Transverse colon (tissue), 4 donors: ENCODE results near the gene KRTAP5-1. TPM values are rescaled to one million over a fixed set of nuclear protein-coding genes. Genes with fewer than 3 reads are reported as not detected.

ENCODE experiments used
- DNase-seq: peaks from one replicate; pipeline ENCODE4 v3.0.0-alpha.2; 2019
- H3K27ac ChIP-seq, 4 donors: fragments of 200-600 bp; sonication (generic); 2 replicates each; pipeline ENCODE4 v1.5.1; 2016 to 2018; ENCODE audit warnings: inconsistent platforms in 4 of 4
- H3K27me3 ChIP-seq: fragments of 200-600 bp; sonication (generic); 2 replicates; pipeline ENCODE4 v1.5.1; 2017; ENCODE audit warnings: inconsistent platforms
- H3K36me3 ChIP-seq, 4 donors: fragments of 200-600 bp; sonication (generic); 2 replicates each; pipeline ENCODE4 v1.5.1; 2017 to 2019; ENCODE audit warnings: inconsistent platforms in 4 of 4
- H3K4me1 ChIP-seq, 4 donors: fragments of 200-600 bp; sonication (generic); 2 replicates each; pipeline ENCODE4 v1.5.1; 2017 to 2020; ENCODE audit warnings: inconsistent platforms in 4 of 4
- H3K4me3 ChIP-seq, 4 donors: fragments of 200-600 bp; sonication (generic); 1 replicate in 1 of 4; 2 replicates in 3 of 4; pipeline versions ENCODE4 v1.5.1 to v1.6.1; 2017 to 2019; ENCODE audit warnings: inconsistent platforms in 4 of 4
- H3K9me3 ChIP-seq, 2 donors: fragments of 200-600 bp; sonication (generic); 2 replicates each; pipeline ENCODE4 v1.5.1; 2017 to 2019; ENCODE audit warnings: inconsistent platforms in 2 of 2
- EP300 ChIP-seq: sonication (generic); formaldehyde crosslinking; IDR thresholded peaks from one replicate; pipeline ENCODE4 v1.6.1; 2017; ENCODE audit warnings: antibody characterized with exemption, low read depth
- POLR2A ChIP-seq: fragments of 450-650 bp; IDR thresholded peaks from one replicate; pipeline ENCODE4 v1.6.1; 2016; ENCODE audit warnings: antibody characterized with exemption, mild to moderate bottlenecking, moderate library complexity
- POLR2AphosphoS5 ChIP-seq, 3 donors: sonication (generic); formaldehyde crosslinking; IDR thresholded peaks; one replicate each; pipeline ENCODE4 v1.6.1; 2016; ENCODE audit warnings: antibody characterized with exemption in 3 of 3
- WGBS, 2 donors: methylation state at CpG; one replicate each; pipeline ENCODE4 v1.1.5; 2018; ENCODE audit warnings: low coverage in 1 of 2; 5-methylcytosine and 5-hydroxymethylcytosine counted together
- in situ Hi-C, 4 donors: fragments of 200-750 bp; cut with MboI; loops; one replicate each; pipeline versions ENCODE4 v1.15.0 to v1.15.1; 2017; ENCODE audit warnings: low sequenced_read_pairs in 3 of 4, low pct_ligation_motif_present in 1 of 4, low pct_unique_long_range_greater_than_20kb in 1 of 4
- intact Hi-C: fragments of 100-400 bp; cut with DNase I; formaldehyde crosslinking; loops from one replicate; pipeline ENCODE4 v1.15.1; 2023; ENCODE audit warnings: low total_unique reads
- total RNA-seq, 4 donors: library from RNA; depleted of rRNA; stranded (reverse); fragments of >200 nt; gene quantifications; one replicate each; pipeline ENCODE4 v1.1.0, GENCODE V29; 2016
- TF ChIP-seq, protein P1 (sequence below), 5 experiments: fragments of 200-600 bp in 3 of 5; fragments of 450-650 bp in 2 of 5; sonication (generic) in 3 of 5; IDR thresholded peaks; 1 replicate in 2 of 5; 2 replicates in 3 of 5; pipeline ENCODE4 v1.5.1; 2016 to 2017; ENCODE audit warnings: antibody characterized with exemption in 5 of 5, inconsistent platforms in 3 of 5, mild to moderate bottlenecking in 2 of 5, moderate library complexity in 1 of 5

The KRTAP5-1 gene
- total RNA-seq, 4 donors from 2014 or later: not detected

DNA sequence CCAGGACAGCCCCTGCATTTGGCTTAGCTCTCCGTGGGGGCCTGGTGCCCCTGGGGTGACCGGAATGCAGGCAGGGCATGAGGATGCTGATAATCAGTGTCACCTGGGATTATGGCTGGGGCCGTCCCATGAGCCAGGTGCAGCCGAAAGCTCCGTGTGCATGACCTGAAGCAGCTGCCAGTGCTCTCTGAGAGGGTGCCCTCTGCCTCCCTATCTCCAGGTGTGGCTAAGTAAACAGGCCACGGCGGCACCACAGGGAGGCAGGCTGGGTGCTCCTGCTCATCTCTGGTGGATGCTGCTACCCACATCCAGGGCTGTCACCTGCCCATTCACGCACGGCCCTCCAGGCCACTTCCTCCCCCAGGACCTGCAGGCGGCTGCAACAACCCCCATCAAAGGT is 42.8 kb downstream of the KRTAP5-1 start:
- in situ Hi-C loops: loop anchor here in 1 of 4 donors (5.0 kb wide), 1 partner anchor 35 kb away; no protein-coding TSS in a partner anchor
- H3K4me3 ChIP-seq: no peak overlapping the region
- peak; percentile 43 for DNase-seq
- H3K9me3 ChIP-seq: no peaks in the 10 kb centered on the region
- 29% methylated on average over 10 of the region's 10 CpGs; no CpG with 5 or more reads in 1 of the 2 donors for WGBS, 2 donors
- TF ChIP-seq EP300: no peak
- no peak for TF ChIP-seq POLR2AphosphoS5 (IDR thresholded peaks at IDR 0.05)
- TF ChIP-seq POLR2A: no peak
- TF ChIP-seq, protein P1, sequence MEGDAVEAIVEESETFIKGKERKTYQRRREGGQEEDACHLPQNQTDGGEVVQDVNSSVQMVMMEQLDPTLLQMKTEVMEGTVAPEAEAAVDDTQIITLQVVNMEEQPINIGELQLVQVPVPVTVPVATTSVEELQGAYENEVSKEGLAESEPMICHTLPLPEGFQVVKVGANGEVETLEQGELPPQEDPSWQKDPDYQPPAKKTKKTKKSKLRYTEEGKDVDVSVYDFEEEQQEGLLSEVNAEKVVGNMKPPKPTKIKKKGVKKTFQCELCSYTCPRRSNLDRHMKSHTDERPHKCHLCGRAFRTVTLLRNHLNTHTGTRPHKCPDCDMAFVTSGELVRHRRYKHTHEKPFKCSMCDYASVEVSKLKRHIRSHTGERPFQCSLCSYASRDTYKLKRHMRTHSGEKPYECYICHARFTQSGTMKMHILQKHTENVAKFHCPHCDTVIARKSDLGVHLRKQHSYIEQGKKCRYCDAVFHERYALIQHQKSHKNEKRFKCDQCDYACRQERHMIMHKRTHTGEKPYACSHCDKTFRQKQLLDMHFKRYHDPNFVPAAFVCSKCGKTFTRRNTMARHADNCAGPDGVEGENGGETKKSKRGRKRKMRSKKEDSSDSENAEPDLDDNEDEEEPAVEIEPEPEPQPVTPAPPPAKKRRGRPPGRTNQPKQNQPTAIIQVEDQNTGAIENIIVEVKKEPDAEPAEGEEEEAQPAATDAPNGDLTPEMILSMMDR (IDR thresholded peaks at IDR 0.05): no peak
- no peaks in the 10 kb centered on the region for H3K36me3 ChIP-seq
- no peak overlapping the region for H3K27ac ChIP-seq
- H3K4me1 ChIP-seq: peaks cover 3 to 18% (median 18%) of the 10 kb centered on the region in 4 donors
- intact Hi-C loops: loop anchor here (2.0 kb wide), 1 partner anchor 87 kb away; the partner anchor contains the start of gene KRTAP5-5
- peaks cover 19% of the 10 kb centered on the region for H3K27me3 ChIP-seq

DNA sequence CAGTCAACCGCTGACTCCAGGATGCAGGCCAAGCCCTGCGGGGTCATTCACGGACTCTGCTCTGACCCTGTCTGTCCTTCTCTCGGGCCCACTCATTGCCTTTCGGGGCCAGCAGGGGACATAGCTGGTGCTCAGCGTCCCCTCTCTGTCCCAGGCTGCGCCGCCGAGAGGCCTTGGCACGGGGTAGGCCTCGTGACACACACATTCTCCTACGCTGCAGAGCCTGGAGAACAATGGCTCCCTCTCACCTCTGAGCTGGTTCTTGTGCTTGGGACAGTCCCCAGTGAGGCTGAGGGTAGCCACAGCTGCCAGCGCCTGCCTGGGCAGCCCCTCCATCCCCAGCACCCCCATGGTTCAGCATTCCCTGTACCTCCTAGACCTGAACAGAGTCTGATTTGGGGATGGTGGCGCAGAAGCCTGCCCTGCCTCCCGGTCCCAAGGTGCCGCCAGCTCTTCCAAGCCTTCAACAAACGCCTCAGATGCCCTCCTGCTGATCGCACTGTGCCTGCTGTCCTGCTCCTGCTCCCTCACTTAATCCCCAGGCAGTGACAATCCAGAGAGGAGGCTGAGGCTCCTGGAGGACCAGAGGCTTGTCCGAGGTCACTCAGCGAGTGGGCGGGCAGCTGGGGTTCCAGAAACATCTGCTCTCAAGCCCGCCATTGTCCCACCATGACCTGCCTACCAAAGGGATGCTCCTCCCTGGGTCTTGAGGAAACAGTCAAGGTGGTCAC is 43.4 kb downstream of the KRTAP5-1 start:
- WGBS, 2 donors: 83% methylated on average over 17 of the region's 22 CpGs; no CpG with 5 or more reads in 1 of the 2 donors

DNA sequence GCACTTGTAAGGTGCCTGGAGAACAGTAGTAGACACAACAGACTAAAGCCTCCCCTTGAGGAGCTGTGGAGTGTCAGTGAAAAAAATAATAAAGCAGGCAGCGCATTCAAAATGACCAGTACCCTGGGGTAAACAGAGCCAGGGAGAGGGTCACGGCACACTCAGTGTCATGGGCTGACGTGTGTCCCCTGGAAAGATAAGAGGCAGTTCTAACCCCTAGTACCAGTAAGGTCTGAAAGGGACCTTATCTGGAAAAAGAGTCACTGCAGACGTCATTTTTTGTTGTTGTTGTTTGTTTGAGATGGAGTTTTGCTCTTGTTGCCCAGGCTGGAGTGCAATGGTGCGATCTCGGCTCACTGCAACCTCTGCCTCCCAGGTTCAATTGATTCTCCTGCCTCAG is 45.0 kb downstream of the KRTAP5-1 start:
- H3K4me3 ChIP-seq: no peak overlapping the region
- H3K27ac ChIP-seq: no peak overlapping the region
- peaks cover under 1 to 15% (median 3%) of the 10 kb centered on the region in 4 donors for H3K4me1 ChIP-seq
- peaks cover 3% of the 10 kb centered on the region for H3K27me3 ChIP-seq
- no peaks in the 10 kb centered on the region for H3K36me3 ChIP-seq
- in situ Hi-C loops (loop anchor here in 1 of 4 donors (5.0 kb wide), 1 partner anchor 37 kb away; no protein-coding TSS in a partner anchor), intact Hi-C loops (no loop called here)
- 94 to 100% methylated on average over 4 to 6 of the region's 6 CpGs for WGBS, 2 donors
- H3K9me3 ChIP-seq: no peaks in the 10 kb centered on the region
- no peak for DNase-seq
- TF ChIP-seq POLR2AphosphoS5 (IDR thresholded peaks at IDR 0.05): no peak
- TF ChIP-seq EP300: no peak
- no peak for TF ChIP-seq POLR2A
- TF ChIP-seq, protein P1 (IDR thresholded peaks at IDR 0.05): no peak

More for the DNA sequence above, 43.4 kb downstream of the KRTAP5-1 start:
- H3K27ac ChIP-seq: no peak overlapping the region
- no peaks in the 10 kb centered on the region for H3K9me3 ChIP-seq
- H3K4me3 ChIP-seq: no peak overlapping the region
- intact Hi-C loops: loop anchor here (2.0 kb wide), 1 partner anchor 87 kb away; the partner anchor contains the start of gene KRTAP5-5
- peaks cover 0 to 17% (median 12%) of the 10 kb centered on the region in 4 donors for H3K4me1 ChIP-seq
- in situ Hi-C loops: loop anchor here in 1 of 4 donors (5.0 kb wide), 1 partner anchor 36 kb away; no protein-coding TSS in a partner anchor
- peaks cover 13% of the 10 kb centered on the region for H3K27me3 ChIP-seq
- DNase-seq: no peak
- no peak for TF ChIP-seq POLR2A
- TF ChIP-seq, protein P1 (IDR thresholded peaks at IDR 0.05): no peak
- no peak for TF ChIP-seq POLR2AphosphoS5 (IDR thresholded peaks at IDR 0.05)
- no peak for TF ChIP-seq EP300
- H3K36me3 ChIP-seq: no peaks in the 10 kb centered on the region

DNA sequence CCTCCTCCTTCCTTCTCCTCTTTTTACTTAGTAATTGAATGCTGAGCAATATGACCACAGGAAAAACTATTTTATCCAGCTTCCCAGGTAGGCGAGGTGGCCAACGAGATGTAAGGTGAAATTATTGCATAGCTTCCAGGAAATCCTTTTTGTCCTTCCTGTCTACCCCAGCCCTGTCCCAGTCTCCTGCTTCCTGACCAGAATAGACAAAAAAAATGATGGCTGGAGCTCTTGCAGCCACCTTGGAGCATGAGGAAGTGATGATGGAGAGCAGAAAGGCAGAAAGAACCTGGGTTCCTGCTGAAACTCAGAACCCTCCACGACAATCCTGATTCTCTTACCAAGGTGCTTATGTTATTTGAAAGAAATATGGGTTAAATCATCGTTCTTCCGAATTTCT is 46.9 kb downstream of the KRTAP5-1 start:
- no peak for TF ChIP-seq EP300
- TF ChIP-seq, protein P1 (IDR thresholded peaks at IDR 0.05): no peak
- TF ChIP-seq POLR2A: no peak
- TF ChIP-seq POLR2AphosphoS5 (IDR thresholded peaks at IDR 0.05): no peak
- WGBS, 2 donors: 75 to 93% methylated on average over 5 of the region's 5 CpGs
- Histone ChIP-seq H3K4me3 (no peak overlapping the region), H3K36me3 (peaks cover 0 to 6% (median 0%) of the 10 kb centered on the region in 4 donors), H3K27ac (no peak overlapping the region), H3K27me3 (peaks cover 3% of the 10 kb centered on the region), H3K9me3 (no peaks in the 10 kb centered on the region), H3K4me1 (peaks cover 3 to 28% (median 4%) of the 10 kb centered on the region in 4 donors)
- intact Hi-C loops: no loop called here
- no peak for DNase-seq
- in situ Hi-C loops: no loop called here
